Mesenchymal stem cell (in vitro differentiated cells and primary cell): ENCODE data around the gene CPZ.

Source experiments
- DNase-seq: peaks from one replicate; pipeline ENCODE4 v3.0.0-alpha.2; 2013
- H2AFZ ChIP-seq: one replicate; pipeline ENCODE4 v1.6.1; 2013; ENCODE audit warnings: low read depth, mild to moderate bottlenecking, control low read depth, inconsistent platforms, low read length, moderate library complexity
- H2AK5ac ChIP-seq: 2 replicates; pipeline ENCODE4 v1.6.1; 2013; ENCODE audit warnings: low read length, moderate library complexity, mild to moderate bottlenecking, inconsistent platforms; ENCODE audit not compliant: severe bottlenecking
- H2BK120ac ChIP-seq: one replicate; pipeline ENCODE4 v1.6.1; 2013; ENCODE audit warnings: low read depth, mild to moderate bottlenecking, inconsistent platforms, low read length, moderate library complexity
- H2BK12ac ChIP-seq, 2 experiments: one replicate each; pipeline ENCODE4 v1.6.1; 2013; ENCODE audit warnings: inconsistent platforms in 2 of 2, low read length in 2 of 2, mild to moderate bottlenecking in 2 of 2, moderate library complexity in 2 of 2, control low read depth in 1 of 2
- H2BK15ac ChIP-seq: one replicate; pipeline ENCODE4 v1.6.1; 2013; ENCODE audit warnings: mild to moderate bottlenecking, low read depth, inconsistent platforms; ENCODE audit not compliant: poor library complexity, severe bottlenecking
- H2BK5ac ChIP-seq: 2 replicates; pipeline ENCODE4 v1.6.1; 2013; ENCODE audit warnings: low read depth, mild to moderate bottlenecking, low read length, control low read depth, inconsistent platforms; ENCODE audit not compliant: poor library complexity, severe bottlenecking
- H3K14ac ChIP-seq, 2 experiments: one replicate each; pipeline ENCODE4 v1.6.1; 2013; ENCODE audit warnings: inconsistent platforms in 2 of 2, low read length in 2 of 2, control low read depth in 1 of 2, mild to moderate bottlenecking in 1 of 2, moderate library complexity in 1 of 2
- H3K18ac ChIP-seq, 2 experiments: one replicate each; pipeline ENCODE4 v1.6.1; 2013; ENCODE audit warnings: inconsistent platforms in 2 of 2, low read length in 2 of 2, control low read depth in 1 of 2, low read depth in 1 of 2, mild to moderate bottlenecking in 1 of 2
- H3K23ac ChIP-seq, 2 experiments: one replicate each; pipeline ENCODE4 v1.6.1; 2013; ENCODE audit warnings: inconsistent platforms in 2 of 2, low read length in 2 of 2, mild to moderate bottlenecking in 2 of 2, moderate library complexity in 2 of 2, control low read depth in 1 of 2
- H3K27ac ChIP-seq: 2 replicates; pipeline ENCODE4 v1.5.1; 2013; ENCODE audit warnings: mild to moderate bottlenecking, moderate library complexity, low read length, control low read depth, inconsistent platforms; ENCODE audit not compliant: poor library complexity, severe bottlenecking
- H3K27me3 ChIP-seq, 2 experiments: 2 replicates each; pipeline versions ENCODE4 v1.6.1 to v1.7.0; 2013; ENCODE audit warnings: low read length in 2 of 2, mild to moderate bottlenecking in 2 of 2, moderate library complexity in 2 of 2, control low read depth in 1 of 2, inconsistent platforms in 1 of 2; ENCODE audit not compliant: control insufficient read depth in 1 of 2, insufficient read depth in 1 of 2
- H3K36me3 ChIP-seq, 2 experiments: 2 replicates each; pipeline versions ENCODE4 v1.6.1 to v1.7.0; 2013; ENCODE audit warnings: low read length in 2 of 2, control low read depth in 1 of 2, inconsistent platforms in 1 of 2, low read depth in 1 of 2, mild to moderate bottlenecking in 1 of 2; ENCODE audit not compliant: insufficient read depth in 2 of 2, control insufficient read depth in 1 of 2
- H3K4ac ChIP-seq, 2 experiments: one replicate each; pipeline ENCODE4 v1.6.1; 2013; ENCODE audit warnings: inconsistent platforms in 2 of 2, low read length in 2 of 2, mild to moderate bottlenecking in 2 of 2, moderate library complexity in 2 of 2, control low read depth in 1 of 2, low read depth in 1 of 2
- H3K4me1 ChIP-seq: 2 replicates; pipeline ENCODE4 v1.6.1; 2013; ENCODE audit warnings: low read depth, low read length, control low read depth; ENCODE audit not compliant: control insufficient read depth, insufficient read depth
- H3K4me2 ChIP-seq: 2 replicates; pipeline ENCODE4 v1.6.1; 2013; ENCODE audit warnings: low read length, mild to moderate bottlenecking, inconsistent platforms; ENCODE audit not compliant: poor library complexity, severe bottlenecking
- H3K4me3 ChIP-seq, 2 experiments: 2 replicates each; pipeline versions ENCODE4 v1.5.1 to v1.7.0; 2013; ENCODE audit warnings: low read length in 2 of 2, mild to moderate bottlenecking in 2 of 2, control low read depth in 1 of 2, low read depth in 1 of 2; ENCODE audit not compliant: insufficient read depth in 1 of 2
- H3K79me1 ChIP-seq: replicated peaks from 2 replicates; pipeline ENCODE4 v1.6.1; 2013; ENCODE audit warnings: mild to moderate bottlenecking, control low read depth, low read length, inconsistent platforms; ENCODE audit not compliant: poor library complexity, severe bottlenecking
- H3K9ac ChIP-seq: 2 replicates; pipeline ENCODE4 v1.7.0; 2013; ENCODE audit warnings: mild to moderate bottlenecking, low read length, moderate library complexity
- H3K9me3 ChIP-seq: 2 replicates; pipeline ENCODE4 v1.7.0; 2013; ENCODE audit warnings: mild to moderate bottlenecking, low read length; ENCODE audit not compliant: control insufficient read depth
- H4K8ac ChIP-seq: one replicate; pipeline ENCODE4 v1.6.1; 2013; ENCODE audit warnings: inconsistent platforms, mild to moderate bottlenecking, low read length, moderate library complexity
- H4K91ac ChIP-seq: one replicate; pipeline ENCODE4 v1.6.1; 2013; ENCODE audit warnings: mild to moderate bottlenecking, low read length, inconsistent platforms
- WGBS: methylation state at CpG from one replicate; pipeline ENCODE4 v1.1.7; 2013; ENCODE audit warnings: mixed read lengths; 5-methylcytosine and 5-hydroxymethylcytosine counted together

CPZ gene

GRCh38 chr4:8600266-8600665 lies 7.7 kb downstream of the CPZ start:
- no peaks in the 10 kb centered on the region for H3K79me1 ChIP-seq
- 88% methylated on average over 13 of the region's 13 CpGs for WGBS

GRCh38 chr4:8600686-8601085 lies 8.1 kb downstream of the CPZ start:
- Histone ChIP-seq H3K27me3 (peaks cover 0 to 29% of the 10 kb centered on the region in 2 experiments), H2BK5ac (no peak overlapping the region), H3K23ac (no peak overlapping the region), H2BK120ac (no peak overlapping the region), H3K9ac (no peak overlapping the region), H2AFZ (no peak overlapping the region), H3K14ac (no peak overlapping the region), H3K4me3 (no peak overlapping the region), H3K4ac (no peak overlapping the region), H3K4me2 (no peak overlapping the region), H4K8ac (no peak overlapping the region), H3K4me1 (peaks cover 25% of the 10 kb centered on the region), H4K91ac (no peak overlapping the region), H3K18ac (no peak overlapping the region), H3K9me3 (no peaks in the 10 kb centered on the region), H3K79me1 (no peaks in the 10 kb centered on the region), H2BK12ac (no peak overlapping the region), H3K36me3 (peaks cover 9 to 19% of the 10 kb centered on the region in 2 experiments), H2BK15ac (no peak overlapping the region), H2AK5ac (no peak overlapping the region), H3K27ac (no peak overlapping the region)
- DNase-seq: no peak
- WGBS: 90% methylated on average over 12 of the region's 12 CpGs

More at GRCh38 chr4:8600266-8600665, 7.7 kb downstream of the CPZ start:
- Histone ChIP-seq H3K23ac (no peak overlapping the region), H3K36me3 (peaks cover 9 to 16% of the 10 kb centered on the region in 2 experiments), H2AK5ac (no peak overlapping the region), H2BK12ac (no peak overlapping the region), H2BK120ac (no peak overlapping the region), H3K4me1 (peaks cover 26% of the 10 kb centered on the region), H3K27me3 (peaks cover 0 to 29% of the 10 kb centered on the region in 2 experiments), H3K4me3 (no peak overlapping the region), H4K8ac (no peak overlapping the region), H3K27ac (no peak overlapping the region), H3K4me2 (no peak overlapping the region), H2BK5ac (no peak overlapping the region), H4K91ac (no peak overlapping the region), H2BK15ac (no peak overlapping the region), H3K18ac (no peak overlapping the region), H3K4ac (no peak overlapping the region), H3K9ac (no peak overlapping the region), H3K14ac (no peak overlapping the region), H3K9me3 (no peaks in the 10 kb centered on the region), H2AFZ (no peak overlapping the region)
- DNase-seq: no peak

GRCh38 chr4:8601086-8601485 lies 8.5 kb downstream of the CPZ start:
- H3K27me3 ChIP-seq: peaks cover 0 to 29% of the 10 kb centered on the region in 2 experiments
- no peak overlapping the region for H2AK5ac ChIP-seq
- no peak overlapping the region for H2BK15ac ChIP-seq
- WGBS: 93% methylated on average over 23 of the region's 23 CpGs
- no peak overlapping the region for H3K4ac ChIP-seq
- H3K4me1 ChIP-seq: peaks cover 25% of the 10 kb centered on the region
- no peak overlapping the region for H3K27ac ChIP-seq
- H3K23ac ChIP-seq: no peak overlapping the region
- H3K18ac ChIP-seq: no peak overlapping the region
- H2AFZ ChIP-seq: no peak overlapping the region
- H2BK12ac ChIP-seq: no peak overlapping the region
- no peak overlapping the region for H3K9ac ChIP-seq
- H4K8ac ChIP-seq: no peak overlapping the region
- no peaks in the 10 kb centered on the region for H3K79me1 ChIP-seq
- H3K9me3 ChIP-seq: no peaks in the 10 kb centered on the region
- H4K91ac ChIP-seq: no peak overlapping the region
- H3K36me3 ChIP-seq: peaks cover 9 to 19% of the 10 kb centered on the region in 2 experiments
- H2BK5ac ChIP-seq: no peak overlapping the region
- no peak overlapping the region for H3K4me2 ChIP-seq
- H2BK120ac ChIP-seq: no peak overlapping the region
- H3K4me3 ChIP-seq: no peak overlapping the region
- H3K14ac ChIP-seq: no peak overlapping the region
- DNase-seq: no peak

GRCh38 chr4:8601556-8601955 lies 9.0 kb downstream of the CPZ start:
- no peak overlapping the region for H3K27ac ChIP-seq
- H3K18ac ChIP-seq: no peak overlapping the region
- H3K4me3 ChIP-seq: no peak overlapping the region
- H4K8ac ChIP-seq: no peak overlapping the region
- peaks cover 9 to 19% of the 10 kb centered on the region in 2 experiments for H3K36me3 ChIP-seq
- H2AK5ac ChIP-seq: no peak overlapping the region
- peaks cover 0 to 26% of the 10 kb centered on the region in 2 experiments for H3K27me3 ChIP-seq
- H3K14ac ChIP-seq: no peak overlapping the region
- DNase-seq: no peak
- no peak overlapping the region for H3K23ac ChIP-seq
- H3K79me1 ChIP-seq: no peaks in the 10 kb centered on the region
- no peak overlapping the region for H2BK12ac ChIP-seq
- no peaks in the 10 kb centered on the region for H3K9me3 ChIP-seq
- H3K4me1 ChIP-seq: peaks cover 25% of the 10 kb centered on the region
- H3K9ac ChIP-seq: no peak overlapping the region
- H2BK15ac ChIP-seq: no peak overlapping the region
- H3K4ac ChIP-seq: no peak overlapping the region
- WGBS: 75% methylated on average over 10 of the region's 10 CpGs
- no peak overlapping the region for H2AFZ ChIP-seq
- H4K91ac ChIP-seq: no peak overlapping the region
- no peak overlapping the region for H2BK5ac ChIP-seq
- H2BK120ac ChIP-seq: no peak overlapping the region
- no peak overlapping the region for H3K4me2 ChIP-seq
